GM18907 (cell line): ENCODE results near the gene KCNAB1.

Source experiments
- ATAC-seq: cut with Tn5 transposase; IDR thresholded peaks from one replicate; pipeline ENCODE4 v1.9.1; 2021; ENCODE audit warnings: mild to moderate bottlenecking, moderate library complexity; ENCODE audit not compliant: unreplicated experiment

Gene KCNAB1

GRCh38 chr3:156396851-156397250 lies 276.5 kb downstream of the KCNAB1 start:
- no peak for ATAC-seq

GRCh38 chr3:156397534-156397933 lies 277.2 kb downstream of the KCNAB1 start:
- no peak for ATAC-seq

DNA sequence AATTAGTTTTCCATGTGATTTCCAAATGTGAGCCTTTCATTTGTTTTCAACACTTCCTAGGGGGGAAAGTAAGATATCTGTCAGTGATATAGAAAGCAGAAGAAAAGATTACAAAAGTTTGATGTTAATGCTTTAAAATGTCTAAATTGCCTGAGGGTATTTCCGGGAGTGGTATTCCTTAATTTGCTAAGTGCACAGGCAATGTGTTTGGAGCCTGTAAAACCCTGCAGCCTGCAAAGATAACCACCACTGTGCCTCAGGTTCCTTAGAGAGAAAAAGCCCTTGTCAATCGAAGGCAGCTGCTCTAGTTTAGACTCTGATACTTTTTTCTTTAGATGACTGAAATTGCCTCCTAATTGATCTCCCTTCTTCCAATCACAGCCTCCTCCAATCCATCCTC lies 279.7 kb downstream of the KCNAB1 start:
- no peak for ATAC-seq

GRCh38 chr3:156400735-156401134 lies 280.4 kb downstream of the KCNAB1 start:
- ATAC-seq: no peak

GRCh38 chr3:156404217-156404616 lies 283.8 kb downstream of the KCNAB1 start:
- no peak for ATAC-seq

- no peak for ATAC-seq
Measured at GRCh38 chr3:156406393-156406792, 286.0 kb downstream of the KCNAB1 start.

DNA sequence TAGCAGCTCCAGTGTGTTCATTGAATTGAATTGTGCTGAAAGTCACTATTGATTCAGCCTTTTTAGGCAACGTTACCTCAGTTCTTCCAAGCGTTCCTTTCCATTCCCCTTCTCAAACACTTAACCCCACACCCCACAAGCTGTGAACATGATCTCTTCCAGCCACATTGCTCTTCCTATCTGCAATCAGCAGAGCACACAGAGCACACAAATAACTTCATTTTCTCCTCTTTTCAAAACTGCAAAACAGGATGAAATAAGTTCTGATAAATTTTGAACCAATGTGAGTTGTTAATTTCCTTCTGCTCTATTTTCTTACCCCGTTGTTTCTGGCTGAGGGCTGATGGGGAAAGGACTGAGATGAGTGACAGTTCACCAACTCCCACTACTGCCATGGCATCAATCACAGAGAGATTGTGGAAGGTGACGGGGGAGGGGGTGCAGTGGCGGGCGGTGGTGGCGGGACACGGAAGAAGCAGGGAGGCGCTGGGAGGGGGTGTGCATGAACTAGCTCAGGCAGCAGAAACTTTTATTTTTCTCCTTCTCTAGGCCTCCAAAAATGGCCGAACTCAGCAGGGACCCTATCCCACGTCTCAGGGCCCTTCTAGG lies 287.3 kb downstream of the KCNAB1 start:
- ATAC-seq: no peak

DNA sequence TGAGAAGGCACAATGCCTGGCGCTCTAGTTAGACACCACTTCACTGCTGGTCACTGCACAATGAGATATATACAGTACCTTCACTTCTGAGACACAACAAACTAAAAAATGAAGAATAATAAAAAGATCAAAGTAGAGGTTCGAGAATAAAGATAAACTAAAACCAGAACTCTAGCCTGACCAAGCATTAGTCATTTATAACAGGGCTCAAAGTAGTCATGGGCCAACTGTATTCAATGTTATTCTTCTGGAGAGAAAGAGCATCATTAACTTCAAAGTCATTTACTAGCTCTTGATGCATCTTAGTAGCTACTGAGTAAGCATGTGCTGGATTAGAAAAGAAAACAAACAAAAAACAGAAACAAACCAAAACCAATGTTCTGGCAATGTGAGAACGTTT lies 289.3 kb downstream of the KCNAB1 start:
- no peak for ATAC-seq

GRCh38 chr3:156412600-156412999 lies 292.2 kb downstream of the KCNAB1 start:
- no peak for ATAC-seq

- ATAC-seq: no peak
Measured at GRCh38 chr3:156413293-156413892, 293.0 kb downstream of the KCNAB1 start.

DNA sequence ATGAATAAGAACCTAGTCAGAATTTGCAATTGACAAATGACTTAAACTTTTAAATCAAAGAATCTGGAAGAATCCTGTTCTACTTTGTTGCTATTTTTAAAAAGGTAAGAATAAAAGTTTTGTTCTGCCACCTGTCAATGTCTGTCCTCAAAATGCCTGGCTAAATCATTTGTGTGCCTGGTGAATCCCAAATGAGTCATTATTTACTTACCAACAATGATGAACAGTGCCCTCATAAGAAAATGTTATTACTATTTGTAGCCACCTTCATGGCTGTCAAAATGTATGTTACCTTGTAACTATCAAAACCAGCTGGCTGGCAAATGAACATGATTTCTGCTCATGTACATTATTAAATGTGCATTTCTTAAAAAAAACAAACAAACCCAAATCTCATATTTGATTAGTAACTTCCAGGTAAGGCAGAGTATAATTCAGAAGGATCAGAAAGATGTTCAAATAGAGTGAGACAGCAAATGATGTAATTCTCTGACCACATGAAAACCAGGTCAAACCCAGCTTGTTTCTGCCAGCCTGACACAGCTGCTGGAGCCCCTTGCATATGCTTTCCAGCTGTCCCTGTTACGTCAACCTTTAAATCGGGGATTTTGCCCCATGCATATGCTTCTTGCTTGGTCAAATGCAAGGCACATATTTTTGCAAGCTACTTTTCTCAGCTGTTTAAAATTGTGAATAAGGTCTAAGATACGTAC lies 296.6 kb downstream of the KCNAB1 start:
- ATAC-seq: no peak

DNA sequence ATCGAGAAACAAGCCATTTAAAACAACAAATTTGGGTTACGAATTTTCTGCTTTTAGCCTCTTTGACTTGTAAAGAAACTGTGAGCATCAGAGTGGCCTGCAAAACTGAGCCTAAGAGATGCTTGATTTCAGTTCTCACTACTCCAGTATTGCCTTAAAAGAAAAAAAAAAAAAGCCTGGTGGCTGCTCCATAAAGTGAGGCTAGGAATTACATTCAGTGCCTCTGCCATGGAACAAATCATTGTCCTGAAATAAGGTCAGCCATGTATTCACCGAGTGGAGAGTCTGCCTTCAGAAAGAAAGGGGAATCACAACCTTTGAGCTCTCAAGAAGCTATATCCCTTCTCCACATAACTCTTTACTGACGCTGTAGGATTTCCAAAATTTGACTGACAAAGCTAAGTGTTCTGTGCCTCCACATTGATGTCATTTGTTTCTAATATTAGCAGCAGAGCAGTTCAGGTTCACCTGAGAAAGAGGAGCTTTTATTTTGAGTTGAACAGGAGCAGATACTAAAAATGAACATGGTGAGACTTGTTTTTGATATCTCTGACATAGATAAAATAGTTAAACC lies 297.3 kb downstream of the KCNAB1 start:
- no peak for ATAC-seq

DNA sequence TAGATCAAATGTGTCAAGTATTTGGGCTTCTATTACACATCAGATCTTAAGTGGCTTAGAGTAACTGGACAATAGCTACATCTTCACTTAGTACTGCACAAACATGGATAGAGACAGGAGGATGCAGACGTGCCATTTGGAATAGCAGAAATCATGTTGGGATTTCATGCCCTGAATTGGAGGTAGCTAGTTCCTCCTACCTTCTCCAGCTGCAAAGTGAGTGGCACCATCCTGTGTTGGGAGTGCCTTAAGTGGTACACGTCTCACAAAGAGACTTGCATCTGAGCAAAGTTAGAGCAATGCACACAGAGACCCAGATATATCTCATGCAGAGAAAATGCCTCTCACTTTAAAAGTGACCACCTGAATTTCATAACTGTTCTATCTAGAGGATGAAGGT lies 298.1 kb downstream of the KCNAB1 start:
- ATAC-seq: no peak

- no peak for ATAC-seq
Measured at GRCh38 chr3:156421534-156421933, 301.2 kb downstream of the KCNAB1 start.

- ATAC-seq: no peak
Measured at GRCh38 chr3:156424758-156425157, 304.4 kb downstream of the KCNAB1 start.

GRCh38 chr3:156425651-156426050 lies 305.3 kb downstream of the KCNAB1 start:
- no peak for ATAC-seq

GRCh38 chr3:156429125-156429524 lies 308.7 kb downstream of the KCNAB1 start:
- no peak for ATAC-seq

- ATAC-seq: no peak
Measured at GRCh38 chr3:156431334-156432124, 311.2 kb downstream of the KCNAB1 start.

DNA sequence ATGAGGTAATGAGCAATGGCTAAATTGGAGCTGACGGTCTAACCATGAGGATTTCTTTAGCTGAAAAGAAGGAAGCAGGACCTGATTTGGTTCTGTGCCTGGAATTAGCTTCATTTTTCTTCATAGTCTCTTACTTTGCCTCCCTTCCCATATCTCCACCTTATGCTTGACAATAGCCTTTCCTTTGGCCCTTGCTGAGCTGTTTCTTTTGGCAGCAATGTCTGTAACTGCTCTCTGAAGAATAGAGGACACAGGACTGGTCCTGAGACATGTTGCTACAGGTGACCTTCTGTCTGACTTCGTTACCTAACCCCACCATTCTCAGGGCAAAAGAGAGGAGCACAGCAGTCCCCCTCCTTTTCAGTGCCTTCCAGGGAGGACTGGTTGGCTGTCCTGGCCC lies 312.2 kb downstream of the KCNAB1 start:
- ATAC-seq: no peak

GRCh38 chr3:156433138-156433537 lies 312.8 kb downstream of the KCNAB1 start:
- ATAC-seq: no peak

- ATAC-seq: no peak
Measured at GRCh38 chr3:156433910-156434309, 313.5 kb downstream of the KCNAB1 start.
